Activated T-helper 9 cell treated with anti-CD3 and anti-CD28 coated beads, Interleukin-2, amount 50 U/mL, for 16 hours (primary cell): ENCODE results near the gene LSAMP.

Experiments used
- DNase-seq: peaks from one replicate; pipeline ENCODE4 v3.0.0-alpha.2; 2020; ENCODE audit warnings: low read depth

LSAMP gene

GRCh38 chr3:115958526-115958925 lies 486.8 kb downstream of the LSAMP start:
- DNase-seq: no peak

- DNase-seq: no peak
These were observed 498.0 kb downstream of the LSAMP start for GRCh38 chr3:115947325-115947724.

- DNase-seq: no peak
These were observed 501.7 kb downstream of the LSAMP start for GRCh38 chr3:115943579-115943978.

GRCh38 chr3:115937054-115937453 lies 508.2 kb downstream of the LSAMP start:
- no peak for DNase-seq

GRCh38 chr3:115932807-115933206 lies 512.5 kb downstream of the LSAMP start:
- no peak for DNase-seq

- no peak for DNase-seq
These were observed 513.7 kb downstream of the LSAMP start for GRCh38 chr3:115931581-115931980.

GRCh38 chr3:115930922-115931321 lies 514.4 kb downstream of the LSAMP start:
- DNase-seq: no peak

GRCh38 chr3:115930168-115930567 lies 515.1 kb downstream of the LSAMP start:
- DNase-seq: no peak

- DNase-seq: no peak
These were observed 516.9 kb downstream of the LSAMP start for GRCh38 chr3:115928376-115928775.

- no peak for DNase-seq
These were observed 518.1 kb downstream of the LSAMP start for GRCh38 chr3:115927197-115927596.

- DNase-seq: no peak
These were observed 522.5 kb downstream of the LSAMP start for GRCh38 chr3:115922681-115923347.

GRCh38 chr3:115921711-115922110 lies 523.6 kb downstream of the LSAMP start:
- DNase-seq: no peak

- no peak for DNase-seq
These were observed 526.4 kb downstream of the LSAMP start for GRCh38 chr3:115918900-115919299.

- DNase-seq: no peak
These were observed 528.4 kb downstream of the LSAMP start for GRCh38 chr3:115916866-115917265.

GRCh38 chr3:115915061-115915460 lies 530.2 kb downstream of the LSAMP start:
- no peak for DNase-seq

- no peak for DNase-seq
These were observed 532.1 kb downstream of the LSAMP start for GRCh38 chr3:115913069-115913686.

- DNase-seq: no peak
These were observed 532.9 kb downstream of the LSAMP start for GRCh38 chr3:115912372-115912771.

GRCh38 chr3:115905871-115906270 lies 539.4 kb downstream of the LSAMP start:
- DNase-seq: no peak

- DNase-seq: no peak
These were observed 541.4 kb downstream of the LSAMP start for GRCh38 chr3:115903843-115904242.

GRCh38 chr3:115901008-115901407 lies 544.3 kb downstream of the LSAMP start:
- DNase-seq: no peak

GRCh38 chr3:115899535-115899934 lies 545.8 kb downstream of the LSAMP start:
- no peak for DNase-seq

GRCh38 chr3:115898656-115899410 lies 546.5 kb downstream of the LSAMP start:
- no peak for DNase-seq

GRCh38 chr3:115891006-115891636 lies 554.2 kb downstream of the LSAMP start:
- DNase-seq: no peak
